Measurements from ENCODE around the gene TET2. TPM values are rescaled to one million over a fixed set of nuclear protein-coding genes. Genes with fewer than 3 reads are reported as not detected.

The TET2 gene
- total RNA-seq (2013) = 110 TPM
- polyA plus RNA-seq (10 to 100 TPM; 22.6 to 47.1 (median 42.5) TPM), polyA minus RNA-seq (79.9 and 109 TPM in 2 replicates), total RNA-seq (429 to 840 (median 612) reads per million in 11 experiments)

- Mint-ChIP-seq H3K4me1 (peaks cover 50% of the 10 kb centered on the region), H3K36me3 (peaks cover 8 to 18% of the 10 kb centered on the region in 2 donors), H3K27ac (peak within 1 kb of the TSS; percentile 100), H3K27me3 (ENCODE audit: low read depth in 3 of 3) (peaks cover 0 to 2% (median 0%) of the 10 kb centered on the region in 3 donors), H3K9me3 (peaks cover 0 to 7% (median 0%) of the 10 kb centered on the region in 7 donors), H3K4me3 (peak within 1 kb of the TSS; percentile 96 to 99)
- Histone ChIP-seq H3K4me2 (replicated peaks; ENCODE audit: extremely low read depth, low read length, poor library complexity, severe bottlenecking) (peak within 1 kb of the TSS; percentile 96), H3K9me3 (replicated peaks in 1 of 2; ENCODE audit: control insufficient read depth in 1 of 2, insufficient read depth in 1 of 2, low read length in 2 of 2) (no peaks in the 10 kb centered on the region), H3K27me3 (ENCODE audit: control insufficient read depth in 2 of 2, insufficient read depth in 2 of 2, low read length in 2 of 2) (no peaks in the 10 kb centered on the region), H3K79me2 (ENCODE audit: insufficient read depth, low read length) (peaks cover 79% of the 10 kb centered on the region), H3K27ac (ENCODE audit: low read depth in 1 of 2, low read length in 2 of 2) (peak within 1 kb of the TSS; percentile 99 to 100), H3K36me3 (replicated peaks in 1 of 2; ENCODE audit: control insufficient read depth in 1 of 2, insufficient read depth in 2 of 2, low read length in 2 of 2) (no peaks in the 10 kb centered on the region), H4K20me1 (ENCODE audit: insufficient read depth, low read length) (peaks cover 31% of the 10 kb centered on the region), H3K4me1 (ENCODE audit: control insufficient read depth in 1 of 2, insufficient read depth in 2 of 2, low read length in 2 of 2) (peaks cover 39 to 48% of the 10 kb centered on the region in 2 donors), H3K4me3 (replicated peaks in 1 of 3; ENCODE audit: low read depth in 2 of 3, low read length in 3 of 3) (peak within 1 kb of the TSS; percentile 99 to 100 (median 99)), H3K9ac (ENCODE audit: insufficient read depth, low read length, poor library complexity, severe bottlenecking) (peak within 1 kb of the TSS; percentile 100), H2AFZ (ENCODE audit: insufficient read depth, low read depth, low read length, poor library complexity, severe bottlenecking) (peak within 1 kb of the TSS; percentile 70)
- intact Hi-C loops (cut with micrococcal nuclease) = loop anchor here (5.0 to 10.0 kb wide), 5 partner anchors 36 to 328 kb away; partner anchors contain the start of gene PPA2 (in 1 of the 2)
- peak; percentile 91 to 92 (median 91) for DNase-seq
- under 1% methylated on average over 75 of the region's 77 CpGs for whole genome bisulfite sequencing (ENCODE audit: insufficient coverage)
- peak; percentile 6 for TF ChIP-seq CTCF (IDR thresholded peaks at IDR 0.05)
Measured at GRCh38 chr4:105146276-105147015, at the start of gene TET2. TET2 (plus strand) TSS chr4:105146876; CDS start chr4:105233943, 87,067 bp downstream.

- H3K79me2 ChIP-seq (ENCODE audit: insufficient read depth, low read length) = no peaks in the 10 kb centered on the region
- peaks cover 14 to 36% of the 10 kb centered on the region in 2 donors for H3K9me3 ChIP-seq (replicated peaks in 1 of 2; ENCODE audit: control insufficient read depth in 1 of 2, insufficient read depth in 1 of 2, low read length in 2 of 2)
- H3K4me2 ChIP-seq (replicated peaks; ENCODE audit: extremely low read depth, low read length, poor library complexity, severe bottlenecking) = no peak overlapping the region
- no peak overlapping the region for H3K4me3 ChIP-seq (replicated peaks in 1 of 3; ENCODE audit: low read depth in 2 of 3, low read length in 3 of 3)
- H3K4me1 ChIP-seq (ENCODE audit: control insufficient read depth in 1 of 2, insufficient read depth in 2 of 2, low read length in 2 of 2) = peaks cover 7 to 19% of the 10 kb centered on the region in 2 donors
- no peak overlapping the region for H3K27ac ChIP-seq (ENCODE audit: low read depth in 1 of 2, low read length in 2 of 2)
- peaks cover 17 to 46% (median 32%) of the 10 kb centered on the region in 7 donors for H3K9me3 Mint-ChIP-seq
- H3K9ac ChIP-seq (ENCODE audit: insufficient read depth, low read length, poor library complexity, severe bottlenecking) = no peak overlapping the region
- H2AFZ ChIP-seq (ENCODE audit: insufficient read depth, low read depth, low read length, poor library complexity, severe bottlenecking) = no peak overlapping the region
- intact Hi-C loops (cut with micrococcal nuclease) = no loop called here
- H4K20me1 ChIP-seq (ENCODE audit: insufficient read depth, low read length) = no peaks in the 10 kb centered on the region
- H3K36me3 ChIP-seq (replicated peaks in 1 of 2; ENCODE audit: control insufficient read depth in 1 of 2, insufficient read depth in 2 of 2, low read length in 2 of 2) = no peaks in the 10 kb centered on the region
- no peak overlapping the region for H3K27ac Mint-ChIP-seq
- peaks cover 5 to 9% of the 10 kb centered on the region in 2 donors for H3K36me3 Mint-ChIP-seq
- no peaks in the 10 kb centered on the region for H3K27me3 ChIP-seq (ENCODE audit: control insufficient read depth in 2 of 2, insufficient read depth in 2 of 2, low read length in 2 of 2)
- TF ChIP-seq CTCF (IDR thresholded peaks at IDR 0.05) = no peak
- peaks cover 0 to 2% (median 0%) of the 10 kb centered on the region in 3 donors for H3K27me3 Mint-ChIP-seq (ENCODE audit: low read depth in 3 of 3)
- H3K4me3 Mint-ChIP-seq = no peak overlapping the region
- DNase-seq = no peak
- H3K4me1 Mint-ChIP-seq = peaks cover 10% of the 10 kb centered on the region
Measured at GRCh38 chr4:105102016-105102415, 44.7 kb upstream of the TET2 start.

All from CD14-positive monocyte (primary cell).